CD14-positive monocyte (primary cell): ENCODE results near the gene TSHZ2. TPM values are rescaled to one million over a fixed set of nuclear protein-coding genes. Genes with fewer than 3 reads are reported as not detected.

Experiments
- DNase-seq, 3 donors: peaks; one replicate each; pipeline ENCODE4 v3.0.0-alpha.2; 2011 to 2022
- H2AFZ ChIP-seq: 2 replicates; pipeline ENCODE4 v1.6.0; 2012; ENCODE audit warnings: mild to moderate bottlenecking, low read depth, low read length, inconsistent platforms; ENCODE audit not compliant: insufficient read depth, poor library complexity, severe bottlenecking
- H3K27ac ChIP-seq, 2 donors: 1 replicate in 1 of 2; 2 replicates in 1 of 2; pipeline ENCODE4 v1.5.1; 2012 to 2013; ENCODE audit warnings: low read length in 2 of 2, control low read depth in 1 of 2, inconsistent platforms in 1 of 2, low read depth in 1 of 2, mild to moderate bottlenecking in 1 of 2
- H3K27me3 ChIP-seq, 2 donors: one replicate each; pipeline versions ENCODE4 v1.6.0 to v1.6.1; 2011 to 2013; ENCODE audit warnings: low read length in 2 of 2; ENCODE audit not compliant: control insufficient read depth in 2 of 2, insufficient read depth in 2 of 2
- H3K36me3 ChIP-seq, 2 donors: replicated peaks in 1 of 2; 1 replicate in 1 of 2; 2 replicates in 1 of 2; pipeline versions ENCODE4 v1.5.1 to v1.6.1; 2012 to 2013; ENCODE audit warnings: low read length in 2 of 2, control low read depth in 1 of 2, inconsistent platforms in 1 of 2, mild to moderate bottlenecking in 1 of 2; ENCODE audit not compliant: insufficient read depth in 2 of 2, control insufficient read depth in 1 of 2
- H3K4me1 ChIP-seq, 2 donors: 1 replicate in 1 of 2; 2 replicates in 1 of 2; pipeline versions ENCODE4 v1.5.1 to v1.6.1; 2012 to 2013; ENCODE audit warnings: low read length in 2 of 2, control low read depth in 1 of 2, inconsistent platforms in 1 of 2, mild to moderate bottlenecking in 1 of 2, moderate library complexity in 1 of 2; ENCODE audit not compliant: insufficient read depth in 2 of 2, control insufficient read depth in 1 of 2
- H3K4me2 ChIP-seq: replicated peaks from 2 replicates; pipeline ENCODE3; 2012; ENCODE audit warnings: low read length, moderate library complexity, mild to moderate bottlenecking; ENCODE audit not compliant: poor library complexity, severe bottlenecking; ENCODE audit errors: extremely low read depth
- H3K4me3 ChIP-seq, 3 experiments: fragments of 200-600 bp in 1 of 3; sonication (generic) in 1 of 3; replicated peaks in 1 of 3; 1 replicate in 2 of 3; 2 replicates in 1 of 3; pipeline ENCODE4 v1.5.1; 2011 to 2013; ENCODE audit warnings: low read length in 3 of 3, mild to moderate bottlenecking in 3 of 3, control low read depth in 2 of 3, low read depth in 2 of 3, inconsistent platforms in 1 of 3, moderate library complexity in 1 of 3
- H3K79me2 ChIP-seq: 2 replicates; pipeline ENCODE4 v1.6.0; 2012; ENCODE audit warnings: mild to moderate bottlenecking, control low read depth, inconsistent platforms, low read length, moderate library complexity; ENCODE audit not compliant: insufficient read depth
- H3K9ac ChIP-seq: 2 replicates; pipeline ENCODE4 v1.6.0; 2017; ENCODE audit warnings: low read length, mild to moderate bottlenecking; ENCODE audit not compliant: insufficient read depth, poor library complexity, severe bottlenecking
- H3K9me3 ChIP-seq, 2 donors: replicated peaks in 1 of 2; 1 replicate in 1 of 2; 2 replicates in 1 of 2; pipeline versions ENCODE4 v1.5.1 to v1.6.1; 2012 to 2013; ENCODE audit warnings: low read length in 2 of 2, control low read depth in 1 of 2; ENCODE audit not compliant: control insufficient read depth in 1 of 2, insufficient read depth in 1 of 2
- H4K20me1 ChIP-seq: 2 replicates; pipeline ENCODE4 v1.6.0; 2012; ENCODE audit warnings: mild to moderate bottlenecking, low read length, control low read depth, moderate library complexity; ENCODE audit not compliant: insufficient read depth
- H3K27ac Mint-ChIP-seq, 7 donors: one replicate each; pipeline ENCODE4 v1.8.0; 2020; ENCODE audit warnings: mild to moderate bottlenecking in 7 of 7, mixed read lengths in 7 of 7, moderate library complexity in 6 of 7, inconsistent platforms in 2 of 7
- H3K27me3 Mint-ChIP-seq, 3 donors: one replicate each; pipeline ENCODE4 v1.8.0; 2021 to 2022; ENCODE audit warnings: low read depth in 3 of 3, mild to moderate bottlenecking in 3 of 3, mixed read lengths in 3 of 3, moderate library complexity in 3 of 3, inconsistent platforms in 1 of 3
- H3K36me3 Mint-ChIP-seq, 2 donors: one replicate each; pipeline ENCODE4 v1.8.0; 2020; ENCODE audit warnings: mixed read lengths in 2 of 2, inconsistent platforms in 1 of 2, mild to moderate bottlenecking in 1 of 2
- H3K4me1 Mint-ChIP-seq: one replicate; pipeline ENCODE4 v1.8.0; 2020; ENCODE audit warnings: mild to moderate bottlenecking, mixed read lengths
- H3K4me3 Mint-ChIP-seq, 2 donors: one replicate each; pipeline ENCODE4 v1.8.0; 2020; ENCODE audit warnings: mild to moderate bottlenecking in 2 of 2, mixed read lengths in 2 of 2, moderate library complexity in 1 of 2
- H3K9me3 Mint-ChIP-seq, 7 donors: one replicate each; pipeline ENCODE4 v1.8.0; 2020 to 2022; ENCODE audit warnings: mixed read lengths in 7 of 7, mild to moderate bottlenecking in 6 of 7, moderate library complexity in 6 of 7, inconsistent platforms in 2 of 7
- WGBS: methylation state at CpG from one replicate; pipeline ENCODE4 v1.1.5; 2013; ENCODE audit warnings: missing lambda C conversion rate; ENCODE audit not compliant: insufficient coverage; 5-methylcytosine and 5-hydroxymethylcytosine counted together
- intact Hi-C, 2 donors: fragments of 100-400 bp; cut with micrococcal nuclease; formaldehyde crosslinking; loops; one replicate each; pipeline versions ENCODE4 v1.15.0 to v1.15.1; 2023
- polyA plus RNA-seq, 3 donors: library from polyadenylated mRNA; depleted of rRNA in 1 of 3; unstranded in 2 of 3; stranded (reverse) in 1 of 3; fragments of 300-500 nt in 2 of 3; fragments of >200 nt in 1 of 3; fragmentation: Illumina TruSeq in 2 of 3; gene quantifications; 1 replicate in 2 of 3; 2 replicates in 1 of 3; pipeline ENCODE4 v1.2.3, GENCODE V29; 2012 to 2021
- TF ChIP-seq, protein P1 (sequence below): fragments of 200-600 bp; IDR thresholded peaks from one replicate; pipeline ENCODE4 v1.8.0; 2022; ENCODE audit warnings: antibody characterized with exemption, mild to moderate bottlenecking

TSHZ2 gene
- polyA plus RNA-seq, 3 donors: not detected

DNA sequence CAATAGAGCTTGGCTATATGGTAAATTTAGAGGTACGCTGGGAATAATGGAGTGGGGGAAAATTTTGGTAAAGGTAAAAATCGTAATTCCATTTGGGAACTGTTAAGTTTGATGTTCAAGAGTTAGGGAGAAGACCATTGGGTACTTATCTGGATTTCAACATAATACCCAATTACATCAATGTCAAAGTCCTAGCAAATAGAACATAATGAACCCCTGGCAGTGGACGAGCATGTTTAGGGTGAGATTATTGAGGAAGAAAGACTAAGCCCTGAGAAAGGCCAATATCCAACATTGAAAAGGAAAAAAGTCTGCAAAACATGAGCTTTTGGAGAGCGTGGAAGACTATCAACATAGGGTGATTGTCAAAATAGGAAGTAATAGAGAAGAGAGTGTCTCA is 106.6 kb downstream of the TSHZ2 start:
- H3K9me3 Mint-ChIP-seq: peaks cover 0 to 2% (median 0%) of the 10 kb centered on the region in 7 donors
- intact Hi-C loops: no loop called here
- H3K4me1 ChIP-seq: no peaks in the 10 kb centered on the region

DNA sequence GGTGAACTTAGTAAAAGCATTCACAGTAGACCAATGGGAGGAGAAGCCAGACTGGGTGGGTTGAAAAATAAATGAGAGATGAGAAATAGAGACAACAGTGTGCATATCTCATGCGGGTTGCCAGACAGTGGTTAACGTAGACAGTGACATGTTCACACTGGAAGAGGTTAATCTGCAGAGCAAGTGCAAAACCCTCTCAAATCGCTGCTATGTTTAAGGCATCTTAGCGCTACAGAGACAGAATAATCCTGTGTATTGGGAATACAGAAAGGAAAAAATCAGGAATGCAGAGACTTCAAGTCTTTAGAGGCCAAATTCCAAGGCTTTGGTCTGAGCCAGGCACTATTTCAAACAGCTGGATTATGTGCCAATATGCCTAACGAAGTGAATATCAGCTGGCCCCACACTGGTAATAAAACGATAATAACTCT is 107.1 kb downstream of the TSHZ2 start:
- H3K79me2 ChIP-seq: no peaks in the 10 kb centered on the region
- H3K27me3 ChIP-seq: no peaks in the 10 kb centered on the region
- Mint-ChIP-seq H3K9me3 (peaks cover 0 to 2% (median 0%) of the 10 kb centered on the region in 7 donors), H3K4me3 (no peak overlapping the region), H3K27me3 (no peaks in the 10 kb centered on the region), H3K36me3 (no peaks in the 10 kb centered on the region), H3K27ac (no peak overlapping the region), H3K4me1 (no peaks in the 10 kb centered on the region)
- no peaks in the 10 kb centered on the region for H4K20me1 ChIP-seq
- WGBS: 100% methylated on average over 4 of the region's 6 CpGs
- no peaks in the 10 kb centered on the region for H3K9me3 ChIP-seq
- no peak overlapping the region for H3K4me2 ChIP-seq
- intact Hi-C loops: no loop called here
- DNase-seq: no peak
- H3K9ac ChIP-seq: no peak overlapping the region
- TF ChIP-seq, protein P1, sequence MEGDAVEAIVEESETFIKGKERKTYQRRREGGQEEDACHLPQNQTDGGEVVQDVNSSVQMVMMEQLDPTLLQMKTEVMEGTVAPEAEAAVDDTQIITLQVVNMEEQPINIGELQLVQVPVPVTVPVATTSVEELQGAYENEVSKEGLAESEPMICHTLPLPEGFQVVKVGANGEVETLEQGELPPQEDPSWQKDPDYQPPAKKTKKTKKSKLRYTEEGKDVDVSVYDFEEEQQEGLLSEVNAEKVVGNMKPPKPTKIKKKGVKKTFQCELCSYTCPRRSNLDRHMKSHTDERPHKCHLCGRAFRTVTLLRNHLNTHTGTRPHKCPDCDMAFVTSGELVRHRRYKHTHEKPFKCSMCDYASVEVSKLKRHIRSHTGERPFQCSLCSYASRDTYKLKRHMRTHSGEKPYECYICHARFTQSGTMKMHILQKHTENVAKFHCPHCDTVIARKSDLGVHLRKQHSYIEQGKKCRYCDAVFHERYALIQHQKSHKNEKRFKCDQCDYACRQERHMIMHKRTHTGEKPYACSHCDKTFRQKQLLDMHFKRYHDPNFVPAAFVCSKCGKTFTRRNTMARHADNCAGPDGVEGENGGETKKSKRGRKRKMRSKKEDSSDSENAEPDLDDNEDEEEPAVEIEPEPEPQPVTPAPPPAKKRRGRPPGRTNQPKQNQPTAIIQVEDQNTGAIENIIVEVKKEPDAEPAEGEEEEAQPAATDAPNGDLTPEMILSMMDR: no peak
- H3K4me3 ChIP-seq: no peak overlapping the region
- H2AFZ ChIP-seq: no peak overlapping the region
- H3K4me1 ChIP-seq: no peaks in the 10 kb centered on the region
- no peak overlapping the region for H3K27ac ChIP-seq
- H3K36me3 ChIP-seq: no peaks in the 10 kb centered on the region

More for the DNA sequence above, 106.6 kb downstream of the TSHZ2 start:
- H3K4me1 Mint-ChIP-seq: no peaks in the 10 kb centered on the region
- Histone ChIP-seq H3K4me3 (no peak overlapping the region), H3K36me3 (no peaks in the 10 kb centered on the region), H3K27me3 (no peaks in the 10 kb centered on the region), H3K9me3 (no peaks in the 10 kb centered on the region), H3K9ac (no peak overlapping the region), H3K4me2 (no peak overlapping the region), H4K20me1 (no peaks in the 10 kb centered on the region), H3K79me2 (no peaks in the 10 kb centered on the region), H3K27ac (no peak overlapping the region), H2AFZ (no peak overlapping the region)
- H3K27ac Mint-ChIP-seq: no peak overlapping the region
- H3K36me3 Mint-ChIP-seq: no peaks in the 10 kb centered on the region
- H3K4me3 Mint-ChIP-seq: no peak overlapping the region
- TF ChIP-seq, protein P1: no peak
- WGBS: 83% methylated on average over 2 of the region's 4 CpGs
- DNase-seq: no peak
- H3K27me3 Mint-ChIP-seq: no peaks in the 10 kb centered on the region
